Raji (cell line): Measurements from ENCODE around the gene C10orf62.

Experiments used
- POLR2A ChIP-seq: IDR thresholded peaks from 2 replicates; pipeline ENCODE4 v1.6.1; 2011; ENCODE audit warnings: low read depth, low read length, control low read depth; ENCODE audit not compliant: insufficient read depth

C10orf62 gene

DNA sequence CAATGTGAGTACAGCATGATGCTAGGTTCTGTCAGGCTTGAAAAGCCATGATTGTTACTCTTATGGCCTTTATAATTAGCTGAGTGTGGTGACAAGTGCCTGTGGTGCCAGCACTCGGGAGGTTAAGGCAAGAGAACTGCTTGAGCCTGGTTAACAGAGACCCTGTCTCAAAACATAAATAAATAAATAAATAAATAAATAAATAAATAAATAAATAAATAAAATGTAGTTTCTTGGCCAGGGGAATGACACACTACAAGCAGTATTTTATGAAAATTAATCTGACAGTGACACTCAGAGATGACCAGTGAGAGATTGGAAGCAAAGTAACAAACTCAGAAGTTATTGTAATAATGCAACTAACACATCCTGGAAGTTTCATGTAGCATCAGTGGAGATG is 46.1 kb downstream of the C10orf62 start:
- no peak for TF ChIP-seq POLR2A

DNA sequence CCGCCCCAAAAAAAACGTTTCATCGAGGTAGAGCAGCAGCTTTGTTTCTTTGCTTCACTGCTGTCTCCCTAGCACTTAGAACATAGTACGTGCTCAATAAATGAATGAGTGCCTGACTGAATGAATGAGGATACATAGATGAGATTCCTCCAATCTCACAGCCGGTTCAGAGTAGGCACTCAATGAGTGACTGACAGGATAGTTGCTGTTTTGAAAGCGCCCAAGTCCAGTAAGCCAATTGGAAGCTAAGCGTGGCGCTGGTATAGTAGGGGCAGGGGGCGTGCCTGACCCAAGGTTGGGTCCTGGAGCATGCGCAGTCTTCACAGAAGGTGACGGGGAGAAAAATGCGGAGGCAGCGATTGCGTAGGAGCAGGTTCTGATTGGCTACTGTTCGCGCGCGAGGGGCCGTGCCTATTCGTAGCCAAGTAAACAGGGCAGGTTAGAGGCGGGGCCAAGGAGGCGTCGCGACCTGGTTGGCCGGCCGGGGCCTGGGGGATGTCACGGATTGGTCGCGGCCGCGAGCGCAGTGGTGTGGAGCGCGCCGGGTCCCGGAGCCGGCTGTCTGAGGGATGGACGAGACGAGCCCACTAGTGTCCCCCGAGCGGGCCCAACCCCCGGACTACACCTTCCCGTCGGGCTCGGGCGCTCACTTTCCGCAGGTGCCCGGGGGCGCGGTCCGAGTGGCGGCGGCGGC is 50.8 kb downstream of the C10orf62 start, which contains the start of gene PI4K2A:
TSS of gene PI4K2A (plus strand) at position 498 of the 694 bp plus-strand sequence. CDS start at position 570, 72 bp downstream.
- TF ChIP-seq POLR2A: peak; percentile 64
